HG03280 (cell line): Measurements from ENCODE around the gene LRRFIP2.

Source experiments
- ATAC-seq: cut with Tn5 transposase; IDR thresholded peaks from one replicate; pipeline ENCODE4 v1.9.1; 2021; ENCODE audit warnings: mild to moderate bottlenecking, moderate library complexity; ENCODE audit not compliant: unreplicated experiment

LRRFIP2 gene

GRCh38 chr3:37029516-37030163 is 144.7 kb downstream of the LRRFIP2 start:
- ATAC-seq, result no peak

GRCh38 chr3:37029111-37029510 is 145.3 kb downstream of the LRRFIP2 start:
- ATAC-seq, result no peak

- no peak for ATAC-seq
Measured at GRCh38 chr3:37028329-37028728, 146.1 kb downstream of the LRRFIP2 start.

- no peak for ATAC-seq
Measured at GRCh38 chr3:37026851-37027250, 147.5 kb downstream of the LRRFIP2 start.

- no peak for ATAC-seq
Measured at GRCh38 chr3:37025561-37026335, 148.6 kb downstream of the LRRFIP2 start.

GRCh38 chr3:37024820-37025405 is 149.5 kb downstream of the LRRFIP2 start:
- ATAC-seq, result no peak

DNA sequence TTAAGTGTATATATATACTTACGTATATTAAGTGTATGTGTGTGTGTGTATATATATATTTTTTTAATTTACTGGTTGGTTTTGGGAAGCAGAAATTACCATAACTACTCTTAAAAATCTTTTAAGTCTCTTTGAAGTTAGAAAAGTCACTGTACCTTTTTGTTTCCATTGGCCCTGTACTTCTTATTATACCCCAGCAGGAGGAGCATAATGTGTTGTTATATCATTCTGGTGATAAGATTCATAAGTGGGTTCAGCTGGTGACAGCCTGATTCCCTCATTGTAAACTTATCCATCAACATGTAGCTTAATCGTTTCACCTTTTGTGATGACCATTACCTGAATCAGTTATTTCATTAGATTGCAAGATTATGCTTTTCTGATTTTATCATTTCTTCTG is 150.3 kb downstream of the LRRFIP2 start:
- ATAC-seq, result no peak

DNA sequence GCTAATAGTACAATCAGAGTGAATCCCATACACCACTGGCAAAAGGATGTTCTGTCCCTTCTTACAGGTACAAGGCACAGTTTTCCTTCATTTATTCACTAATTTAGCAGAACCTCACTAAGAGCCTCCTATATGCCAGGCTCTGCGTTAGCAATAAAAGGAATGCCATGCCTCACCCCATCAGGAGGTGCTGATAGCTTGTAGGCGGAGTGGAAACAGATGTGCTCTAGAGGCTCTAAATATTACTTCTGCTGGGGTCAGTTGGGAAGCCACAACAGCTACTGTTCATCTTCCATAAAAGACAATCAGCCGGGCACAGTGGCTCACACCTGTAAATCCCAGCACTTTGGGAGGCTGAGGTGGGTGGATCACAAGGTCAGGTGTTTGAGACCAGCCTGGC is 156.7 kb downstream of the LRRFIP2 start:
- no peak for ATAC-seq

DNA sequence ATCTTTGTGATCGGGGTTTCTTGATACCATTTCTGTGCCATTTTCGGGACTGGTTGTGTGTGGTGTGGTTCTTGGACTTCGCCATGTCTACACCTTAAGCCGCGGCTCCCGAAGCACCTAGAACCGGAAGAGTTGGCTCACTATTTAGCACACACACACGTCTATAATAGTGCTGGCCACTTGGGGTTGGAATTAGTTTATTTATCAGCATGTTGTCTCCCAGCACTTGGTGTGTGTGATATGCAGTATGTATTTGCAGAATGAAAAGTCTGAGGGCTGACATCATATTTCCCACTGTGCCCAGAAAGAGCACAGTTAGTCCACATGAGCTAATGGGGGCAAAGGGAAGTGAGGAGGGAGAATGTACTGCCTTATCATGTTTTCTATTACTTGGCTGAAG is 157.5 kb downstream of the LRRFIP2 start:
- no peak for ATAC-seq

- ATAC-seq, result no peak
Measured at GRCh38 chr3:37015642-37016041, 158.7 kb downstream of the LRRFIP2 start.

GRCh38 chr3:37014620-37015019 is 159.8 kb downstream of the LRRFIP2 start:
- no peak for ATAC-seq
